Lower leg skin (tissue), 3 donors: ENCODE results near the gene CLDN7.

Experiments
- CTCF ChIP-seq, 3 donors: fragments of 450-650 bp; IDR thresholded peaks; one replicate each; pipeline ENCODE4 v1.5.1; 2016; ENCODE audit warnings: antibody characterized with exemption in 3 of 3, mild to moderate bottlenecking in 3 of 3, moderate library complexity in 2 of 3
- POLR2A ChIP-seq, 2 donors: fragments of 450-650 bp; IDR thresholded peaks; one replicate each; pipeline ENCODE4 v1.6.1; 2016 to 2017; ENCODE audit warnings: antibody characterized with exemption in 2 of 2, mild to moderate bottlenecking in 1 of 2, moderate library complexity in 1 of 2

DNA sequence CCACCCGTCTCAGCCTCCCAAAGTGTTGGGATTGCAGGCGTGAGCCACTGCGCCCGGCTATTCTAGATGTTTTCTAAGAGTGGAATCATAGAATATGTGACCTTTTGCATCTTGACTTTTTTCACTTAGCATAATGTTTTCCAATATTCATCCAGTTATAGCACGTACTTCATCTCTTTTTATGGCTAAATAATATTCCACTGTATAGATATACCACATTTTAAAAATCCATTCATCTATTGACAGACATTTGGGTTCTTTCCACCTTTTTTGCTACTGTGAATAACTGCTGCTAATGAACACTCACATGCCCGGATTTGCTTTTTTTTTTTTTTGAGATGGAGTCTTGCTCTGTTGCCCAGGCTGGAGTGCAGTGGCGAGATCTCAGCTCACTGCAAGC lies 41.9 kb upstream of the CLDN7 start:
- TF ChIP-seq CTCF (IDR thresholded peaks at IDR 0.05) = no peak
- no peak for TF ChIP-seq POLR2A (IDR thresholded peaks at IDR 0.05)
